ENCODE data around the gene CASP8AP2.
"Not testable (repeated sequence)": the region's sequence is repeated elsewhere in the genome, so short reads cannot be mapped to it uniquely, and the experiment has no call there.

CASP8AP2 gene

DNA sequence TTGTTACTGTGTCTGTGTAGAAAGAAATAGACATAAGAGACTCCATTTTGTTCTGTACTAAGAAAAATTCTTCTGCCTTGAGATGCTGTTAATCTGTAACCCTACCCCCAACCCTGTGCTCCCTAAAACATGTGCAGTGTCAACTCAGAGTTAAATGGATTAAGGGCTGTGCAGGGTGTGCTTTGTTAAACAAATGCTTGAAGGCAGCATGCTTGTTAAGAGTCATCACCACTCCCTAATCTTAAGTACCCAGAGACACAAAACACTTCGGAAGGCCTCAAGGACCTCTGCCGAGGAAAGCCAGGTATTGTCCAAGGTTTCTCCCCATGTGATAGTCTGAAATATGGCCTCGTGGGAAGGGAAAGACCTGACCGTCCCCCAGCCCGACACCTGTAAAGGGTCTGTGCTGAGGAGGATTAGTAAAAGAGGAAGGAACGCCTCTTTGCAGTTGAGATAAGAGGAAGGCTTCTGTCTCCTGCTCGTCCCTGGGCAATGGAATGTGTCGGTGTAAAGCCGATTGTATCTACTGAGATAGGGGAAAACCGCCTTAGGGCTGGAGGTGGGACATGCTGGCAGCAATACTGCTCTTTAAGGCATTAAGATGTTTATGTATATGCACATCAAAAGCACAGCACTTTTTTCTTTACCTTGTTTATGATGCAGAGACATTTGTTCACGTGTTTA, 61.3 kb downstream of the CASP8AP2 start:
- DNase-seq = not testable (repeated sequence)

DNA sequence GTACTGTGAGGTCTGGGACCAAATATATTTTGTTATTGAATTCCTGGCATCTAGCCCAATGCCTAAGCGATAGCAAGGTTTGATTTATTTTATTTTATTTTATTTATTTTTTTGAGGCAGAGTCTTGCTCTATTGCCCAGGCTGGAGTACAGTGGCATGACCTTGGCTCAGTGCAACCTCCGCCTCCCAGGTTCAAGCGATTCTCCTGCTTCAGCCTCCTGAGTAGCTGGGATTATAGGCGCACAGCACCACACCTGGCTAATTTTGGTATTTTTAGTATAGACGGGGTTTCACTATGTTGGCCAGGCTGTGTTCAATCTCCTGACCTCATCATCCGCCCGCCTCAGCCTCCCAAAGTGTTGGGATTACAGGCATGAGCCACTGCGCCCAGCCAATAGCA, 62.9 kb downstream of the CASP8AP2 start:
- not testable (repeated sequence) for DNase-seq

DNA sequence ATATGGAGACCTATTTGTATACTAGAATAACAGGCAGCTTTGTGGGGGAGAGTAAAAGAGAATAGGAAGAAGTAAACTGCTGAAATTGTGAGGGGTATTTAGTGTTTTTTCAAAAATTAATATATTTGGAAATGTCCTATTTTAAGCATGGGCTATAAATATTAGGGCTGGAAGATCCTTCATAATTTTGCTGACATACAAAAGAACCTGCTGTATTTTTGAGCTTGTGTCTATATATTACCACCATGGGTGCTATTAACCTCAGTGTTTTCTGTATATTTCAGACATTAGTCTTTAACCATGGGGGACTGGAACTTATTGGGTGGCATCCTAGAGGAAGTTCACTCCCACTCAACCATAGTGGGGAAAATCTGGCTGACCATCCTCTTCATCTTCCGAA, 64.5 kb downstream of the CASP8AP2 start, which contains the start of gene GJA10:
TSS of gene GJA10 (plus strand) at position 301 of the 400 bp plus-strand sequence. CDS start at position 301, 0 bp downstream.
- no peak for DNase-seq

DNA sequence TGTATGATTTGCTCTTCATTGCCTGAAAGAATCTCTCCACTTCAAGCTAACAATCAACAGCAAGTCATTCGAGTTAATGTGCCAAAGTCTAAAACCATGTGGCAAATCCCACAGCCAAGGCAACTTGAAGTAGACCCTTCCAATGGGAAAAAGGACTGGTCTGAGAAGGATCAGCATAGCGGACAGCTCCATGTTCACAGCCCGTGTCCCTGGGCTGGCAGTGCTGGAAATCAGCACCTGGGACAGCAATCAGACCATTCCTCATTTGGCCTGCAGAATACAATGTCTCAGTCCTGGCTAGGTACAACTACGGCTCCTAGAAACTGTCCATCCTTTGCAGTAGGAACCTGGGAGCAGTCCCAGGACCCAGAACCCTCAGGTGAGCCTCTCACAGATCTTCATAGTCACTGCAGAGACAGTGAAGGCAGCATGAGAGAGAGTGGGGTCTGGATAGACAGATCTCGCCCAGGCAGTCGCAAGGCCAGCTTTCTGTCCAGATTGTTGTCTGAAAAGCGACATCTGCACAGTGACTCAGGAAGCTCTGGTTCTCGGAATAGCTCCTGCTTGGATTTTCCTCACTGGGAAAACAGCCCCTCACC, 65.7 kb downstream of the CASP8AP2 start:
- DNase-seq = no peak

DNA sequence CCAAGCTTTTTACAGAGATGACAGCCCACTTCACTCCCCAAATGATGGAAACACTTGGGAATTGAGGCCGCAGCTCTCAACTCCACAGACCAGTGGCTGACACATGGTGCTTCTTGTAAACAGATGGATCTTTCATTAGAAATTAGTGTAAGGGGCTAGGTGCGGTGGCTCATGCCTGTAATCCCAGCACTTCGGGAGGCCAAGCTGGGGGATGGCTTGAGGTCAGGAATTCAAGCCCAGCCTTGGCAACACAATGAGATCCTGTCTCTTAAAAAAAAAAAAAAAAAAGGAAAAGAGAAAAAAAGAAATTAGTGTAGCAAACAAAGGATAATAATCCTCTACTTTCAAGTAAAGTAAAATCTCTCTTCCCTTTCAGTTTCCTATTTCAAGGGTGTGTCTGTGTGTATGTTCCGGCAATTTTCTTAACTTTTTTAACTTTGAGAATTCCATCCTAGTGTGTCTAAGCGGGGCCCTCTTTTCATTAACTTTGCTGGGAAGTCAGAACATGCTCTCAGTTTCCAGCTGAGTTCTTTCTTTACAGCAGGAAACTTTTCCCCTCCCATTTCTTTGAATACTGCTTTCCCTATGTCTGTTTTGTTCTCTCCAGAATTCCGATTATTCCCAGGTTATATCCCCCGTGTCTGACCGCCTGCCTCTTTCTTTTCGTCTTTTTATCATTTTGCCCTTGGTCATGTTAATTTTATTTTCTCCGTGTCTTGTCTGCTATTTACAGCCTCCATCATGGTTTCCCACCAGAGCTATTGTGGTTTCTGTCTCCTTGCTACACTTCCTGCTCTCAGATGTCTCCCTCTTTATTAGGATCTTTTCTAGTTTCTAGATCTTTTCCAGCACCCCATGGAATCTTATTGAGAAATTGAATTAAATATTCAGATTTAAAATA, 80.6 kb downstream of the CASP8AP2 start:
- not testable (repeated sequence) for DNase-seq

DNA sequence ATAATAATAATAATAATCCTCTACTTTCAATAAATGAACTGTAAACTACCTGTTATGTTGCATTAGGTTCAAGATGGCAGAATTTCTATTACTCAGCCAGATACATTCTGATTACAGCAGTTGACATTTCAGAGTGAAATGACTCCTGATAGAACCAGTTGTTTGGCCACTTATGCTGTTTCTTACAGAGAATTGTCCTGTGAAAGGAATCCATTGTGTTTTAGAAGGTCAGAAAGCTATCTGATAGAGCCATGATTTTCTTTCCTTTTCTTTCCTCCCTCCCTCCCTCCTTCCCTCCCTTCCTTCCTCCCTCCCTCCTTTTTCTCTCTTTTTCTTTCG, 81.2 kb downstream of the CASP8AP2 start:
- DNase-seq = no peak

DNA sequence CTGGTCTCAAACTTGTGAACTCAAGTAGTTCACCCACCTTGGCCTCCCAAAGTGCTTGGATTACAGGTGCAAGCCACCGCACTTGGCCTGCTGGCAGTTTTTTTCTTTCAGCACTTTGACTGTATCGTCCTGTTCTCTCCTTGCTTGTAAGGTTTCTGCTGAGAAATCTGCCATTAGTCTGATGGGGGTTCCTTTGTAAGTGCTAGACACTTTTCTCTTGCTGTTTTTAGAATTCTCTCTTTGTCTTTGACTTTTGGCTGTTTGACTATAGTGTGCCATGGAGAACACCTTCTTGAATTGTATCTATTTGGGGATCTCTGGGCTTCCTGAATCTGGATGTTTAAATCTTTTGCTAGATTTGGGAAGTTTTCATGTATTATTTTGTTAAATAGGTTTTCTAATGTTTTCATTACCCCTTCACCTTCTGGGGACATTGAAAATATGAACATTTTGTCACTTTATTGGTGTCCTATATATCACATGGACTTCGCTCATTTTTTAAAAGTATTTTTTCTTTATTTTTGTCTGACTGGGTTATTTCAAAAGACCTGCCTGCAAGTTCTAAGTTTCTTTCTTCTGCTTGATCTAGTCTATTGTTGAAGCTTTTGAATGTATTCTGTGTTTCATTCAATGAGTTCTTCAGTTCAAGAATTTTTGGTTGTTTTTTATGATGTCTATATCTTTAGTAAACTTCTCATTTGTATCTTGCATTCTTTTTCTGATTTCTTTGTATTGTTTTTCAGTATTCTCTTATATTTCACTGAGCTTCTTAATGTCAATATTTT, 86.6 kb downstream of the CASP8AP2 start:
- no peak for DNase-seq

DNA sequence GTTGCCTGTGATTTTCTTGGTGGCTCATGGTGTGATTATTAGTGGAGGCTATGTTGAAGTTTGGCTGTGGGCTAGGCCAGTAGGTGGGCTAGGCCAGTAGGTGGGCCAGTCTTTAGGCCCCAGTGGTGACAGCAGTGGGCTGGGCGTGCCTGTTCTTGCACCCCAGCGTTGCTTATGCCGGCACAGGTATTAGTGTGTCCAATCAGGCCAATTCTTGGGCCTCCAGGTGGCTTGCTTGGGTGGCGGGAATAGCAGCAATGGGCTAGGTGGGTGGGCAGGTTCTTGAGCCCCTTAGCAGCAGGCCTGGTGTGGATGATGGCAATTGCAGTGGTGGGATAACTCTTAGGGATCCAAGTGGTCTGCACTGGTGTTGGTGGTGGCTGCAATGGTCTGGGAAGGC, 87.5 kb downstream of the CASP8AP2 start:
- no peak for DNase-seq

DNA sequence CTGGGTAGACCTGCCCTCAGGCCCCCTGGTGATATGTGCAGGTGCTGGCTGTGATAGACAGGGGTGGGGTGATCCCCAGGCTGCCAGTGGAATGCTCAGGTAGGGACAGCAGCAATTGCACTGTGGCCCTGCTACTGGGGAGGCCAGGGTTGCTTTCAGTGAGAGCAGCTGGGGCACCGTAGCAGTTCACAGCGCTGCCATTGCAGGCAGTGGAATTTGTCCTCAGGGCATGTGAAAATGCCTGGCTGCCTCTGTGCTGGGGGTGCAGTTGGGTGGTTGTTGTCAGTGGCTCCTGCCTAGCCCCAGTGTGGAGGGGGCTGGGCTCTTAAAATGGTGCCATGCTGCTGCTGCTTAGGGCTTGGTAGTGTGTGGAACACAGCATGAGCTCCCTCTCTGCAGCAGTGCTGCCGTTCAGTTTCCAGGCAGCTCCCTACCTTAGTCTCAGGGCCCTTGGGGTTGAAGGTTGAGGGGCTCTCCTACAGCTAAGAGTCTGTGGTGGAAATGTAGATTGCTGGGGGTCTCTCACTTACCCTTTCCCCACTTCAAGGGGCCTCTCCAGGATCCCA, 88.2 kb downstream of the CASP8AP2 start:
- no peak for DNase-seq

Data from CD4-positive, alpha-beta T cell treated with Interleukin-4 for 1 hour (primary cell).